HepG2 (cell line): ENCODE results near the gene ABCC10. TPM values are rescaled to one million over a fixed set of nuclear protein-coding genes. Genes with fewer than 3 reads are reported as not detected.

ENCODE experiments used
- BORCS8-MEF2B ChIP-seq: sonication (generic); formaldehyde crosslinking; IDR thresholded peaks from 2 replicates; pipeline ENCODE4 v1.8.0; 2022; ENCODE audit warnings: mild to moderate bottlenecking, missing genetic modification reagents
- CCDC6 ChIP-seq: sonication (generic); formaldehyde crosslinking; IDR thresholded peaks from 2 replicates; pipeline ENCODE4 v1.8.1; 2022; ENCODE audit warnings: mild to moderate bottlenecking, missing genetic modification reagents, moderate library complexity
- CREBL2 ChIP-seq: sonication (generic); formaldehyde crosslinking; IDR thresholded peaks from 2 replicates; pipeline ENCODE4 v1.8.1; 2023; ENCODE audit warnings: missing genetic modification reagents, mild to moderate bottlenecking, borderline replicate concordance
- ETV5 ChIP-seq: IDR thresholded peaks from 2 replicates; pipeline ENCODE4 v1.6.1; 2018; ENCODE audit warnings: missing biosample characterization, missing genetic modification reagents, inconsistent platforms, borderline replicate concordance
- KLF11 ChIP-seq: IDR thresholded peaks from 2 replicates; pipeline ENCODE4 v1.6.1; 2016; ENCODE audit warnings: missing compliant biosample characterization
- KLF6 ChIP-seq: IDR thresholded peaks from 2 replicates; pipeline ENCODE4 v1.8.0; 2016; ENCODE audit warnings: missing biosample characterization, missing genetic modification reagents
- MATR3 ChIP-seq: sonication (generic); formaldehyde crosslinking; IDR thresholded peaks from 2 replicates; pipeline ENCODE4 v1.4.0; 2020; ENCODE audit warnings: missing genetic modification reagents
- SMAD9 ChIP-seq: sonication (generic); formaldehyde crosslinking; IDR thresholded peaks from 2 replicates; pipeline ENCODE4 v1.5.1; 2020; ENCODE audit warnings: mild to moderate bottlenecking, missing genetic modification reagents
- SMARCC2 ChIP-seq: fragments of 450-650 bp; IDR thresholded peaks from 2 replicates; pipeline ENCODE4 v1.6.1; 2017; ENCODE audit warnings: antibody characterized with exemption, mild to moderate bottlenecking
- TRAFD1 ChIP-seq: sonication (generic); formaldehyde crosslinking; IDR thresholded peaks from 2 replicates; pipeline ENCODE4 v1.5.1; 2020; ENCODE audit warnings: missing genetic modification reagents, mild to moderate bottlenecking, borderline replicate concordance
- U2AF1 ChIP-seq: fragments of 200-400 bp; formaldehyde crosslinking; optimal IDR thresholded peaks from 2 replicates; pipeline ENCODE3; 2017; ENCODE audit warnings: mild to moderate bottlenecking, low read depth, low read length
- ZFP1 ChIP-seq: IDR thresholded peaks from 2 replicates; pipeline ENCODE4 v1.6.1; 2016
- ZMYM2 ChIP-seq: sonication (generic); formaldehyde crosslinking; IDR thresholded peaks from 2 replicates; pipeline ENCODE4 v1.8.0; 2022; ENCODE audit warnings: mild to moderate bottlenecking, missing genetic modification reagents
- ZNF136 ChIP-seq: sonication (generic); formaldehyde crosslinking; IDR thresholded peaks from 2 replicates; pipeline ENCODE4 v1.8.1; 2022; ENCODE audit warnings: low read depth, mild to moderate bottlenecking, moderate library complexity, missing genetic modification reagents
- ZNF138 ChIP-seq: sonication (generic); formaldehyde crosslinking; IDR thresholded peaks from 2 replicates; pipeline ENCODE4 v1.5.0; 2020; ENCODE audit warnings: mild to moderate bottlenecking, low read depth, missing genetic modification reagents
- ZNF556 ChIP-seq: sonication (generic); formaldehyde crosslinking; IDR thresholded peaks from 2 replicates; pipeline ENCODE4 v1.4.0; 2020; ENCODE audit warnings: mild to moderate bottlenecking, missing genetic modification reagents, borderline replicate concordance
- ZNF558 ChIP-seq: sonication (generic); formaldehyde crosslinking; IDR thresholded peaks from 2 replicates; pipeline ENCODE4 v1.9.0; 2022; ENCODE audit warnings: mild to moderate bottlenecking, missing genetic modification reagents, borderline replicate concordance
- ZNF572 ChIP-seq: sonication (generic); formaldehyde crosslinking; IDR thresholded peaks from 2 replicates; pipeline ENCODE4 v1.5.1; 2020; ENCODE audit warnings: mild to moderate bottlenecking, missing genetic modification reagents
- ZNF577 ChIP-seq: sonication (generic); formaldehyde crosslinking; IDR thresholded peaks from 2 replicates; pipeline ENCODE4 v1.4.0; 2020; ENCODE audit warnings: mild to moderate bottlenecking, low read depth, missing genetic modification reagents, borderline replicate concordance
- ZNF766 ChIP-seq: sonication (generic); formaldehyde crosslinking; IDR thresholded peaks from 2 replicates; pipeline ENCODE4 v1.5.0; 2020; ENCODE audit warnings: missing genetic modification reagents, borderline replicate concordance
- ZZZ3 ChIP-seq: sonication (generic); formaldehyde crosslinking; IDR thresholded peaks from 2 replicates; pipeline ENCODE4 v1.4.0; 2020; ENCODE audit warnings: missing genetic modification reagents, mild to moderate bottlenecking, borderline replicate concordance
- polyA plus RNA-seq, 8 experiments: library from polyadenylated mRNA; depleted of rRNA in 3 of 8; stranded (reverse) in 7 of 8; unstranded in 1 of 8; fragments of >200 nt; fragmentation: Illumina TruSeq in 4 of 8; extraction: Trizol in 4 of 8; gene quantifications; 2 replicates each; pipeline versions ENCODE4 v1.2.1 to v1.2.3, GENCODE V29; 2011 to 2016; ENCODE audit warnings: low read depth in 4 of 8, missing spikeins in 1 of 8, mixed read lengths in 1 of 8; ENCODE audit not compliant: insufficient read depth in 1 of 8
- total RNA-seq, 5 experiments: library from RNA; depleted of rRNA; stranded (reverse); fragments of >200 nt; fragmentation: Illumina TruSeq; extraction: Trizol; gene quantifications; 2 replicates each; pipeline ENCODE4 v1.2.3, GENCODE V29; 2016; ENCODE audit warnings: low read depth in 1 of 5
- TF ChIP-seq, protein P1 (sequence below): sonication (generic); formaldehyde crosslinking; IDR thresholded peaks from 2 replicates; pipeline ENCODE4 v1.4.0; 2020; ENCODE audit warnings: missing genetic modification reagents, borderline replicate concordance
- TF ChIP-seq, protein P2 (sequence below): sonication (generic); formaldehyde crosslinking; IDR thresholded peaks from 2 replicates; pipeline ENCODE4 v1.5.1; 2020; ENCODE audit warnings: missing genetic modification reagents, mild to moderate bottlenecking, borderline replicate concordance

Gene ABCC10
- total and polyA plus RNA-seq, 2 of the 13 experiments (the other 11 are each of a cell fraction or from before 2014, with no cell fraction given) = 16.0 to 24.3 TPM

DNA sequence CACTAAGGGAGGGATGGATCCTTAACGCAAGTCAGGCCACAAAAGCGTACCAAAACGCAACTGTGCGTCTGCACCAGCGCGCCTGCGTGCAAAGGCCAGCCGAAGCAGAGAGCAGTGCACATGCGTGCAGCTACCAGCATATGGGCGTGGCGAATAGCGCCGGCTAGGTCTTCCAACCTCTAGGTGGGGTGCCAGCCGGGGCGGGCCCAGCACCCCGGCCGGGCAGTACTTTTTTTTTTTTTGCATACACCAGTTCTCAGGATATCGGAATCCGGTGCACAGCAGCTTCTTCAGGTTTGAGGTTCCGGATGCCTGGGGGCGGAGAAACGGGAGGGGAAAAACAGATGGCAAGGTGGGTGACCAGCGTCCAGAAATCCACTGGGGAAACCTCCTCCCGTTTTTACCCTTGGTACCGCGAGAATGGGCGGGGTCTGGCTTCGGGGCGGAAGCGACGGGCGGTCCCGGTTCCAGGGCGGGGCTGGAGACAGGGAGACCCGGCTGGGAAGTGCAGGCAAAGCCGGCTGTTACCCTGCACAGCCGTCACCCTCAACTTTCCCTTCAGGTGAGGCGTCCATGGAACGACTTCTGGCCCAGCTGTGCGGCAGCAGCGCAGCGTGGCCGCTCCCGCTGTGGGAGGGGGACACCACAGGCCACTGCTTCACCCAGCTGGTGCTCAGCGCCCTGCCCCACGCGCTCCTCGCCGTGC, at the start of gene ABCC10 (continued):
- TF ChIP-seq, protein P1, sequence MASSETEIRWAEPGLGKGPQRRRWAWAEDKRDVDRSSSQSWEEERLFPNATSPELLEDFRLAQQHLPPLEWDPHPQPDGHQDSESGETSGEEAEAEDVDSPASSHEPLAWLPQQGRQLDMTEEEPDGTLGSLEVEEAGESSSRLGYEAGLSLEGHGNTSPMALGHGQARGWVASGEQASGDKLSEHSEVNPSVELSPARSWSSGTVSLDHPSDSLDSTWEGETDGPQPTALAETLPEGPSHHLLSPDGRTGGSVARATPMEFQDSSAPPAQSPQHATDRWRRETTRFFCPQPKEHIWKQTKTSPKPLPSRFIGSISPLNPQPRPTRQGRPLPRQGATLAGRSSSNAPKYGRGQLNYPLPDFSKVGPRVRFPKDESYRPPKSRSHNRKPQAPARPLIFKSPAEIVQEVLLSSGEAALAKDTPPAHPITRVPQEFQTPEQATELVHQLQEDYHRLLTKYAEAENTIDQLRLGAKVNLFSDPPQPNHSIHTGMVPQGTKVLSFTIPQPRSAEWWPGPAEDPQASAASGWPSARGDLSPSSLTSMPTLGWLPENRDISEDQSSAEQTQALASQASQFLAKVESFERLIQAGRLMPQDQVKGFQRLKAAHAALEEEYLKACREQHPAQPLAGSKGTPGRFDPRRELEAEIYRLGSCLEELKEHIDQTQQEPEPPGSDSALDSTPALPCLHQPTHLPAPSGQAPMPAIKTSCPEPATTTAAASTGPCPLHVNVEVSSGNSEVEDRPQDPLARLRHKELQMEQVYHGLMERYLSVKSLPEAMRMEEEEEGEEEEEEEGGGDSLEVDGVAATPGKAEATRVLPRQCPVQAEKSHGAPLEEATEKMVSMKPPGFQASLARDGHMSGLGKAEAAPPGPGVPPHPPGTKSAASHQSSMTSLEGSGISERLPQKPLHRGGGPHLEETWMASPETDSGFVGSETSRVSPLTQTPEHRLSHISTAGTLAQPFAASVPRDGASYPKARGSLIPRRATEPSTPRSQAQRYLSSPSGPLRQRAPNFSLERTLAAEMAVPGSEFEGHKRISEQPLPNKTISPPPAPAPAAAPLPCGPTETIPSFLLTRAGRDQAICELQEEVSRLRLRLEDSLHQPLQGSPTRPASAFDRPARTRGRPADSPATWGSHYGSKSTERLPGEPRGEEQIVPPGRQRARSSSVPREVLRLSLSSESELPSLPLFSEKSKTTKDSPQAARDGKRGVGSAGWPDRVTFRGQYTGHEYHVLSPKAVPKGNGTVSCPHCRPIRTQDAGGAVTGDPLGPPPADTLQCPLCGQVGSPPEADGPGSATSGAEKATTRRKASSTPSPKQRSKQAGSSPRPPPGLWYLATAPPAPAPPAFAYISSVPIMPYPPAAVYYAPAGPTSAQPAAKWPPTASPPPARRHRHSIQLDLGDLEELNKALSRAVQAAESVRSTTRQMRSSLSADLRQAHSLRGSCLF (CRISPR knock-in tag) = no peak
- TF ChIP-seq MATR3 (CRISPR knock-in tag) = no peak
- TF ChIP-seq ZNF138 = no peak
- peak; percentile 61; the same call in 1 of the 2 replicates for TF ChIP-seq ZNF136
- no peak; the same call in 1 of the 2 replicates for TF ChIP-seq CCDC6 (CRISPR knock-in tag)
- no peak for TF ChIP-seq BORCS8-MEF2B (CRISPR knock-in tag)
- TF ChIP-seq SMARCC2 = no peak
- no peak; the same call in 1 of the 2 replicates for TF ChIP-seq ZNF556
- TF ChIP-seq ETV5 (CRISPR knock-in tag) = peak; percentile 69; the same call in 1 of the 2 replicates
- no peak for TF ChIP-seq U2AF1
- TF ChIP-seq ZZZ3 (CRISPR knock-in tag) = peak; percentile 41
- TF ChIP-seq KLF11 (CRISPR knock-in tag) = no peak; the same call in 1 of the 2 replicates
- TF ChIP-seq, protein P2, sequence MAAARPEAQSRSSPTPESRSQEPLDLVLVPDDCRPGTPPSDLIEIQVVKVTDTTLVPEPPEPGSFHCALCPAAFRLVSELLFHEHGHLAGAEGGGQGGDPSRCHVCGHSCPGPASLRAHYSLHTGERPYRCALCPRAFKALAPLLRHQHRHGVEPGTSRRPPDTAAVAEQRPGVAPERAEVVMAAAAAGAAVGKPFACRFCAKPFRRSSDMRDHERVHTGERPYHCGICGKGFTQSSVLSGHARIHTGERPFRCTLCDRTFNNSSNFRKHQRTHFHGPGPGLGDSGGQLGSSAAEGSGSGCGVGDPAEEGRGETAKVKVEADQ (CRISPR knock-in tag) = no peak; the same call in 1 of the 2 replicates
- no peak for TF ChIP-seq ZMYM2 (CRISPR knock-in tag)
- TF ChIP-seq SMAD9 (CRISPR knock-in tag) = no peak
- no peak; the same call in none of the 2 replicates for TF ChIP-seq TRAFD1 (CRISPR knock-in tag)
- no peak for TF ChIP-seq ZNF577
- peak; percentile 56; the same call in 1 of the 2 replicates for TF ChIP-seq ZFP1
- peak; percentile 91; the same call in 1 of the 2 replicates for TF ChIP-seq ZNF766 (CRISPR knock-in tag)
- TF ChIP-seq ZNF558 = 0 out of 2 replicates have a peak, but pooled peaks have one; percentile 80
- 0 out of 2 replicates have a peak, but pooled peaks have one; percentile 30 for TF ChIP-seq ZNF572
- no peak for TF ChIP-seq CREBL2
- 0 out of 2 replicates have a peak, but pooled peaks have one; percentile 58 for TF ChIP-seq KLF6 (CRISPR knock-in tag)
